Ectodermal cell (in vitro differentiated cells): ENCODE data around the gene TM9SF3.

Source experiments
- H3K27ac ChIP-seq: 2 replicates; pipeline ENCODE4 v1.7.0; 2013; ENCODE audit warnings: mild to moderate bottlenecking, low read depth, low read length; ENCODE audit not compliant: insufficient read depth, poor library complexity, severe bottlenecking
- H3K27me3 ChIP-seq: 2 replicates; pipeline ENCODE4 v1.7.0; 2013; ENCODE audit warnings: mild to moderate bottlenecking, low read length; ENCODE audit not compliant: insufficient read depth, control insufficient read depth, poor library complexity, severe bottlenecking
- H3K36me3 ChIP-seq: one replicate; pipeline ENCODE4 v1.7.0; 2013; ENCODE audit warnings: low read length; ENCODE audit not compliant: control insufficient read depth, insufficient read depth
- H3K4me1 ChIP-seq: one replicate; pipeline ENCODE4 v1.7.0; 2013; ENCODE audit warnings: low read length; ENCODE audit not compliant: control insufficient read depth, insufficient read depth
- H3K4me3 ChIP-seq: 2 replicates; pipeline ENCODE4 v1.7.0; 2013; ENCODE audit warnings: low read depth, low read length, control low read depth; ENCODE audit not compliant: insufficient read depth
- H3K9me3 ChIP-seq: 2 replicates; pipeline ENCODE4 v1.7.0; 2013; ENCODE audit warnings: mild to moderate bottlenecking, low read length, moderate library complexity; ENCODE audit not compliant: control insufficient read depth
- WGBS, 2 experiments: methylation state at CpG; one replicate each; pipeline ENCODE4 v1.1.7; 2013; ENCODE audit warnings: missing lambda C conversion rate in 2 of 2; 5-methylcytosine and 5-hydroxymethylcytosine counted together

Gene TM9SF3

DNA sequence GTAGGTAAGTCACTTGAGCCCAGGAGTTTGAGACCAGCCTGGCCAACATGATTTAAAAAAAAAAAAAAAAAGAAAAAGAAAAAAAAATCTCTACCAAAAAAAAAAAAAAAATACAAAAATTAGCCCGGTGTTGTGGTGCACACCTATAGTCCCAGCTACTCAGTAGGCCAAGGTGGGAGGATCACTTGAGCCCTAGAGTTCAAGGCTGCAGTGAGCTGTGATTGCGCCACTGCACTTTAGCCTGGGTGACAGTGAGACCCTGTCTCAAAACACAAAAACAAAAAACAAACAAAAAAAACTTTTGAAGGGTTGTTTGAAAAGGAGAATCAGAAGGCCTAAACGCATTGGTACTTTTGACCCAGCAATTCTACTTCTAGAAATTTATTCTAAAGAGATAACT, 86.8 kb downstream of the TM9SF3 start:
- Histone ChIP-seq H3K4me1 (no peaks in the 10 kb centered on the region), H3K4me3 (no peak overlapping the region), H3K36me3 (no peaks in the 10 kb centered on the region), H3K27me3 (no peaks in the 10 kb centered on the region), H3K27ac (no peak overlapping the region), H3K9me3 (no peaks in the 10 kb centered on the region)
- WGBS, 2 experiments, result 95 to 96% methylated on average over 3 of the region's 3 CpGs

DNA sequence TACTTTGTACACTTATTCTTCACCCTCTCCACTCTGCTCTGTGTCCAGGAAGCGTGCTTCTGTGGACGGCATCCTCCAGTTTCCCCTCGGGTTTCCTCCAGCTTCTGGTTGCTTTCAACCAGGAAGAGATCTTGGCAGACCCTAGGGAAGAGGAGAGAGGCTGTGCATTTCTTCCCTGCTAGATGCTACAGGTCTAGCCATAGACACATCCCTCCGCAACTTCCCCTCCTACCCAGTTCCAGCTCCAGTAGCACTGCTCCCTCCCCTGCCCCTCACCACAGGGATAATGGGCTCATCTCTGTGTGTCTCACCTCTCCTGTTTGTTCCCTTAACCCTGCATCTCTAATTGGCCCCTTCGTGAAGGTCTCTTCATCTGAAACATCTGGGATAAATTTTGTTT, 89.4 kb downstream of the TM9SF3 start:
- H3K4me3 ChIP-seq, result no peak overlapping the region
- no peaks in the 10 kb centered on the region for H3K27me3 ChIP-seq

DNA sequence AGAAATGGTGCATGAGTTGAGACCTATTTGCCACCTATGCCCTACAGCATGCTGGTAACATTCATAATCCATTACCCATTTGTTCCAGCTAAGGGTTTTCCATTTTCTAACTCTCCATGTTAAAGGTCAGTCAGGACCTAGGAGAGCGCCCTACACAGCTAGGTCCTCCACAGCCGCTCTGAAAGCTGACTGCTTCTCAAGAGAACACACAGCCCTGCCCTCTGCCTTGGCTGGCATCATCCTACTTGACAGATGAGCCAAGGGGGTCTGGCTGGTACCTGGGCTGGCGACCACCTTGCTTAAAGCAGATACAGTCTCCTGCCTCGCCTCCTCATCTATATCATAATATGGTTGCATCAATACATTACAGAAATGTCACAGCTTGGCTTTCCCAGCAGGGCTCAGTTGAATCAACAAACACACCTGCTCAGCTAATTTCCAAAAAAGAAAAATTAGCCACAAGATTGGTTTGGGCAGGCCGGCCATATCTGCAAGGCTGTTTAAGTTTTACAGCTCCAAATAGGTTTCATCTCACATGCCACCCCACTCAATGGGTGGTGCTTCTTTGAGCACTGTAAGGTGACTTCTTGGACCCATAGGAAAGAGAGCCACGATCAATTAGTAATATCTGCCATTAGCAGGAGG, 90.4 kb downstream of the TM9SF3 start:
- Histone ChIP-seq H3K4me1 (no peaks in the 10 kb centered on the region), H3K36me3 (no peaks in the 10 kb centered on the region), H3K4me3 (no peak overlapping the region), H3K27ac (no peak overlapping the region), H3K27me3 (no peaks in the 10 kb centered on the region), H3K9me3 (no peaks in the 10 kb centered on the region)
- 65 to 67% methylated on average over 5 to 6 of the region's 6 CpGs for WGBS, 2 experiments

More for the DNA sequence above, 89.4 kb downstream of the TM9SF3 start:
- Histone ChIP-seq H3K27ac (no peak overlapping the region), H3K9me3 (no peaks in the 10 kb centered on the region), H3K36me3 (no peaks in the 10 kb centered on the region), H3K4me1 (no peaks in the 10 kb centered on the region)
- WGBS, 2 experiments, result 81 to 82% methylated on average over 5 of the region's 5 CpGs

DNA sequence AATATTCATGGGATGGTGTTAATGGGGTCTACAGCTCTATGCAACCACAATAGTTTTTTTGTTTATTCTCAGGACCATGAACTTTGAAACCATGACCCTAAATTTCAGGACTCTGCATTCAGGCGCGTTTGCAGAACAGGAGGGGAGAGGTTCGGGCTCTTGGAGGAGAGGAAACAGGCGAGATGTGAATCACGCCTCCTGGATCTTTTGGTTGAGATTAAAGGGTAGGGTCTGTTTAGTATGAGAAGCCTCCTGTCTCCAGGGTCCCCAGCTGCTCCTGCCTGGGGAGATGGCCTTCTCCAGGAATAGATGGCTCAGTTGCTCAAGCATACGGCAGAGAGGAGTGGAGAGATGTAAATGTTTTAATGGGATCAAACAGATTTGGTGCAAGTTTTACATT, 91.3 kb downstream of the TM9SF3 start:
- Histone ChIP-seq H3K27me3 (no peaks in the 10 kb centered on the region), H3K36me3 (no peaks in the 10 kb centered on the region), H3K9me3 (no peaks in the 10 kb centered on the region), H3K27ac (no peak overlapping the region), H3K4me3 (no peak overlapping the region), H3K4me1 (no peaks in the 10 kb centered on the region)
- 93 to 94% methylated on average over 6 of the region's 6 CpGs for WGBS, 2 experiments

DNA sequence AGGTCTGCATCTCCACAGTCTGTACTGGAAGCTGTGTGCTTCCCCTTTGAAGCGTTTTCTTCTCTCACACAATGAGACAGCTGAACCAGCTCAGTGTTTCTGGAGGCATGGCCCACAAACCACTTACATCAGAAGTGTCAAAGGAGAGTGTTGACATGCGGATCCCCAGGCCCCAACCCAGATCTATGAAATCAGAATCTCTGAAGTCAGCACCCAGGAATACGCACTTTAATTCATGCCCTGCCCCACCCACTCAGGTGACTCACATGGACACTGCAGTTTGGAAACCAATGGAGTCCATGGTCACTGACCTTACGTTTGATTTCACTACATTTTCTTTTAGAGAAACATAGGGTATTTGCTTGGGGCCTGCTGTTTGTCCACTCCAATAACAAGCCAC, 92.1 kb downstream of the TM9SF3 start:
- Histone ChIP-seq H3K27ac (no peak overlapping the region), H3K9me3 (no peaks in the 10 kb centered on the region), H3K27me3 (no peaks in the 10 kb centered on the region), H3K4me3 (no peak overlapping the region), H3K36me3 (no peaks in the 10 kb centered on the region), H3K4me1 (no peaks in the 10 kb centered on the region)
- 91% methylated on average over 4 of the region's 4 CpGs for WGBS, 2 experiments

DNA sequence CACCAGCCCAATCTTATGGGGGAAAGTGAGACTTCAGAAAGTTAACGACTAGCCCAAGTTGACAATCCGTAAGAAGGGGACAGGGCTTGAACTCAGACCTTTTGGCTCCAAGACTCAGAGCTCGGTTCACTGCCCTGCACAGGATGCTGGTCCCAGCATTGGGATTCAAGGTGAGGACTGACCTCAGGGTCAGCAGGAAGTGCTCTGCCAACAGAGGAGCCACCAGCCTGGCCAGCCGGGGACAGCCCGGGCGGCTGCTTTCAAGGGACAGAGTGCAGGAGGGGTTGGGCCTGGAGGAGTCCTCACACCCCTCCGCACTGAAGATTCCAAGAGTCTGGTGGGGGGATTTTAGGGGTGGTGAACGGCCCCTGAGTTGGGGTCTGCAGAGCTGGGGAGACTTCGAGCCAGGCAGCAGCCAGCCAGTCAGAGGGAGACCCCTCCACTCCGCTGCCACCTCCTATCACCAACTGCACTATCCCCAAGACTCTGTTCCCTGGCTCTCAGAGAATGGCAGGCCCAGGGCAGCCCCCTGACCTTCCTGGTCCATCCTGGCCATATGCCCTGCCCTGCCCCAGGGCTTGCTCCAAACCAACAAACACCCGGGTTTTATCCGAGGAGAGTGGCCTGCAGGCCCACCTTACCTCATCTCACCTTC, 92.8 kb downstream of the TM9SF3 start:
- Histone ChIP-seq H3K9me3 (no peaks in the 10 kb centered on the region), H3K4me1 (no peaks in the 10 kb centered on the region), H3K36me3 (no peaks in the 10 kb centered on the region), H3K27ac (no peak overlapping the region), H3K27me3 (no peaks in the 10 kb centered on the region), H3K4me3 (no peak overlapping the region)
- WGBS, 2 experiments, result 93% methylated on average over 12 of the region's 12 CpGs

DNA sequence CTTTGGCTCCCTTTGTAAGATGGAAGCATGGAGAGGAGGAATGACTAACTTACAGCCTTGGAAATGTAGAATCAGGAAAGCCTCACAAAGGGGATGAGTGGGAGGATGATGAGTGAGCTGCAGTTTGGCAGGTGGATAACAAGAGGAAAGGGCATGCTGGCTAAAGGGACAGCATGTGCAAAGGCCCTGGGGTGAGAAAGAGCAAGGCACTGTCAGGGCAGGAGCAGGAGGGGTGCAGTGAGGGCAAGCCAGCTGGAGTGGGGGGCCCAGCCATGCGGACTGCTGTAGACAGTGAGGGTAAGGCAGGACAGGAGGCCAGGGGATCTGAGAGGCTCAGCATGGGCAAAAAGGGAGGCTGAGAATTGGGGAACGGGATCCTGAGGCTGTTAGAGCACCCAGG, 93.6 kb downstream of the TM9SF3 start:
- Histone ChIP-seq H3K27ac (no peak overlapping the region), H3K4me1 (no peaks in the 10 kb centered on the region), H3K36me3 (no peaks in the 10 kb centered on the region), H3K27me3 (no peaks in the 10 kb centered on the region), H3K4me3 (no peak overlapping the region), H3K9me3 (no peaks in the 10 kb centered on the region)
- 98 to 100% methylated on average over 2 of the region's 2 CpGs for WGBS, 2 experiments

DNA sequence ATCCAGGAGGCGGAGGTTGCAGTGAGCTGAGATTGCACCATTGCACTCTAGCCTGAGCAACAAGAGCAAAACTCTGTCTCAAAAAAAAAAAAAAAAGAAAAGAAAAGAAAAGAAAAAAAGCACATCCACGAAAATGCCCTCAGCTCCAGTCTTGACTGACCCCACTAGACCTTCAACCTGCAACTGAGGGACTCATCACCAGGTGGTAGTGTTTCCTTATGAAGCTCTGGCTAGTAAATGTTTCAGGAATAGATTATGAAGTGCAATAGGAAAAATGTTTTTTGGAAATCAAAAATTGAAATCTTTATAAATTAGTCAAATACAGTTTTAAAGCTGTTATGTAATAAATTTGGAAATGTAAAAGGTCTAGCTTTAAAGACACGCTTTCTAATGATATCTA, 95.5 kb downstream of the TM9SF3 start:
- H3K27ac ChIP-seq, result no peak overlapping the region
- H3K9me3 ChIP-seq, result no peaks in the 10 kb centered on the region
- no peaks in the 10 kb centered on the region for H3K4me1 ChIP-seq
- 86 to 89% methylated on average over 3 of the region's 3 CpGs for WGBS, 2 experiments
- no peaks in the 10 kb centered on the region for H3K36me3 ChIP-seq
- no peaks in the 10 kb centered on the region for H3K27me3 ChIP-seq
- H3K4me3 ChIP-seq, result no peak overlapping the region

DNA sequence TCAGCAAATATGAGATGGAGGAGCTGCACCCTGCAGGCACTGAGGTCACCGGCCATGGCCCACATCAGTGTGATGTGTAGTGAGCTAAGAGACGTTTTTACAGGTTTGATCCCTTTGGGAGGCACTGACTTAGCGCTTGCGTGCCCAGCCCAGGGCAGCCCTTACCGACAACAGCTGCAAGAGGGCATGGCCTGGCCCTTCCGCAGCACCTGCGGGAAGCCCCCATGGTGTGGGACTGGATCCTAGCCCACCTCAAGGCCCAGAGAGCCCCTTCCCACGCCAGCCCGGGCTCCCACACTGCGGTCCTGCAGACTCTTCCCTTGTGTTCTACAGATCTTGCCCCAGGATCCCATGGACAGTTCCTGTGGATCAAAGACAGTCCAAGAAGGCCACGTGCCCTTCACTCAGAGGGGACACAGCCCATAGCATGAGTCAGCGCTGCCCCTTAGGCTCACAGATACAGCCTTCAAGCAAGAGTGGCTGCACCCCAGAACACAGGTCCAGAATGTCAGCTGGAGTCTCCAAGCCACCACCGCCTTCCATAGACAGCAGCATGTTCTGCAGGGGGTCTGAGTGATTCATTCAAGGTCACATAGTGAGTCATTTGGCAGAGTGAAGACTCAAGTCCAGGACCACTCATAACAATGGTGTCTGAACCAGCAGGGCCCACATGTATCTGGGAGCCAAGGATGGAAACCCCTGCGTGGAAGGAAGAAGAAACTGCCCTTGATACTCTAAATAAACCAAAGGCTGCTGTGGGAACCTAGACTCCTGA, 98.5 kb downstream of the TM9SF3 start:
- 92 to 94% methylated on average over 14 of the region's 14 CpGs for WGBS, 2 experiments
- no peaks in the 10 kb centered on the region for H3K36me3 ChIP-seq

DNA sequence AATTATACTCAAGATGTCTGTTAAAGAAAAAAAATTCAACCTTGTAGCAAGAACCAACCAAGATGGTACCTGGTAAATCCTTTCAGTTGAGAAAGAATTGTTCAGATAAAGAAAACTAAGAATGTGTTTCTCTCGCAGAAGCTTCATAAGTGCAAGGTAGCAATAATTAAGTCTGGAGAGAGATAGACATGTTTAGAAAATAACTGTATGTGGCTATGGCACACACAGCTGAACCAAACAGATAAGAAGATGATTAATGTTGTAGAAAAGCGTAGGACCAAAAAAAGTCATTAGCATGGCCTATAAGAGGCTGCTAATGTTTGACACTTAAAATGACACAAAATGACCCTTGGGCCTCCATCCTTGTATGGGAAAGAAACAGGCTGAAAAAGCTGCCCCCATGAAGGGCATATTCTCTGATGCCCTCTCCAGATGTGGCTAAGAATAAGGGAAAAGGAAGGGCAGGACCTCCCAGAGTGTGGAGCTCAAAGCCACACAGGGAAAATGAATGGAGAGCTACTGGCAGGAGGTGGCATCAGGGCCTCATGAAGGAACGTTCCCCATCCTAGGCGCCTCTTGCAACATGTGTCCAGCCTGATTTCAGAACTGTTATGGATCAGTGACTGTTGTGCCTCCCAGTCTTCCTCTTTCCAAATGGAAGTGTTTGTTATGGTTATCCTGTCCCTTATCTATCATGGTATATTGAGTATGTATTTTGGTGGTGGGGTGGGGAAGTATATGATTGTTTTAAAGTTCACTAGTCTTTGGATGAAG, 103.8 kb downstream of the TM9SF3 start:
- H3K36me3 ChIP-seq, result no peaks in the 10 kb centered on the region
- WGBS, 2 experiments, result 68 to 69% methylated on average over 4 of the region's 4 CpGs
- H3K4me3 ChIP-seq, result no peak overlapping the region
- H3K27ac ChIP-seq, result no peak overlapping the region
- H3K4me1 ChIP-seq, result no peaks in the 10 kb centered on the region
- no peaks in the 10 kb centered on the region for H3K27me3 ChIP-seq
- no peaks in the 10 kb centered on the region for H3K9me3 ChIP-seq

More for the DNA sequence above, 98.5 kb downstream of the TM9SF3 start:
- no peaks in the 10 kb centered on the region for H3K9me3 ChIP-seq
- H3K4me3 ChIP-seq, result no peak overlapping the region
- no peak overlapping the region for H3K27ac ChIP-seq
- H3K4me1 ChIP-seq, result no peaks in the 10 kb centered on the region
- no peaks in the 10 kb centered on the region for H3K27me3 ChIP-seq
